Measurements from ENCODE around the gene NCAM1.

The NCAM1 gene

DNA sequence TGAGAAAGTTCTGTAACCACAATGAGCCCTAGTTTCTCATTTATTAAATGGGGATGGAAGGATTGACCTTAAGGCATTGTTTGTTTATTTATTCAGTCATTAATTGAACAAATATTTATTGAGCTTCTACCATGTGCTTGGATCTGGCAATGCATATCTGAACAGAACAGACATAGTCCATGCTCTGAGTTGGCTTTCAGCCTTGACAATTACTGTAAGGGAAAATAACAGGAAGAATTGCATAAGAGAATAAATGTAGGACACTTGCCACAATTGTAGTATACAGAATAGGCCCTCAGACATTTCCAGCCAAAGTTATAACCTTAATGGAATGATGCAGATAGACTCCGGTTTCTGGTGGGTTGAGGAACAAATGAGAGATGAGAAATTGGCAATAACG, 192.6 kb downstream of the NCAM1 start:
- no peak overlapping the region for H3K4me3 ChIP-seq (ENCODE audit: low read depth, low read length)
- TF ChIP-seq, protein P1, sequence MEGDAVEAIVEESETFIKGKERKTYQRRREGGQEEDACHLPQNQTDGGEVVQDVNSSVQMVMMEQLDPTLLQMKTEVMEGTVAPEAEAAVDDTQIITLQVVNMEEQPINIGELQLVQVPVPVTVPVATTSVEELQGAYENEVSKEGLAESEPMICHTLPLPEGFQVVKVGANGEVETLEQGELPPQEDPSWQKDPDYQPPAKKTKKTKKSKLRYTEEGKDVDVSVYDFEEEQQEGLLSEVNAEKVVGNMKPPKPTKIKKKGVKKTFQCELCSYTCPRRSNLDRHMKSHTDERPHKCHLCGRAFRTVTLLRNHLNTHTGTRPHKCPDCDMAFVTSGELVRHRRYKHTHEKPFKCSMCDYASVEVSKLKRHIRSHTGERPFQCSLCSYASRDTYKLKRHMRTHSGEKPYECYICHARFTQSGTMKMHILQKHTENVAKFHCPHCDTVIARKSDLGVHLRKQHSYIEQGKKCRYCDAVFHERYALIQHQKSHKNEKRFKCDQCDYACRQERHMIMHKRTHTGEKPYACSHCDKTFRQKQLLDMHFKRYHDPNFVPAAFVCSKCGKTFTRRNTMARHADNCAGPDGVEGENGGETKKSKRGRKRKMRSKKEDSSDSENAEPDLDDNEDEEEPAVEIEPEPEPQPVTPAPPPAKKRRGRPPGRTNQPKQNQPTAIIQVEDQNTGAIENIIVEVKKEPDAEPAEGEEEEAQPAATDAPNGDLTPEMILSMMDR (IDR thresholded peaks at IDR 0.05; ENCODE audit: low read depth, low read length) = no peak

DNA sequence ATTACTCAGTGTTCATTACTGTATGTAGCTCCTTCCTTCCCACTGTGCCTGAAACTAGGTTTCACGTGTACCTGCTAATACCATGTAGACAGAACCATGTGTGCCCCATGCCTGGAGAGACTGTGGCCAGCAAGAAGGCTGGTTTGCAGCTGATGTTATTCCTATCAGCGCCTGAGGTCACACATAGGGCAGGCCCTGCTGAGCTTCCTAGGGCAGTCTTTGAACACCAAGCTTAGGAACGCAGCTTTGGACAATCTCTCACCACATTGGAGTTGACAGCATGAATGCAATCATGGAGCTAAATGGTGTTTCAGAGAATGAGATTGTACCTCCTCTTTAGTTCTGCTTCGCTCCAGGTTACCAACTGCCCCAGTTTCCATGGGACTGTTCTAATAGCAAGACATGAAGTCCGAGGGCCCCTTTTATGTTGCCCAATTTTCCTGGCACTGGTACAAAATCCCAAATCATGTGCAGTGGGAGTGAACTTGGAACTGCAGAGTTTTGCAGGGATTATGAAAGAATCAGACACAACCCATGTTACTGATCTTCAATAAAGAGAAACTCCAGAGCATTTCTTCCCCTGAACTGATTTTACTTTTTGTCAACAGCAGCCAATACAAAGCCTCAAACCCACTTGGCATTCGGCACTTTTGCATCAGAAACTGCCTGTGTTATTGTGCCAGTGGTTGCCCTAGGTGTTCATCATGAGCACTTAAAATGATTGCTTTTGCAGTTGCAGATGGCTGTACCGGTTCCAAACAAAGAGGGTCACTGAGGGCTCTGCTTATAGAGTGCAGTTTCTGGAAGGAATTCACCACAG, 199.0 kb downstream of the NCAM1 start:
- H3K4me3 ChIP-seq (ENCODE audit: low read depth, low read length) = no peak overlapping the region
- TF ChIP-seq, protein P1 (IDR thresholded peaks at IDR 0.05; ENCODE audit: low read depth, low read length) = no peak

DNA sequence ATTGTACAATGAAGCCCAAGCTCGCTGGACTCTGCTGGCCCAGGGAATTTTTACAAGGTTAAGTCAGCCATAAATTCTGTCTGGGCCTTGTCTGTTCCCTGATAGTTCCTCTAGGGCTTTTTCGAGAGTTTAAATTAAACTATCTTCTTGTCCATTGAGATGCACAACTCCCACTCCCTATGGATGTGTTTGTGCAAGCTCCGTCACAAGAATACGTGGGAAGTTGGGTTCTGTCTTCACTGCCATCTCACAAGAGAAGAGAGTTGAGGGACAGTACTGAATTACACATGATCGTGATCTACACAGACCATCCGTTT, 199.5 kb downstream of the NCAM1 start:
- TF ChIP-seq, protein P1 (IDR thresholded peaks at IDR 0.05; ENCODE audit: low read depth, low read length) = no peak
- H3K4me3 ChIP-seq (ENCODE audit: low read depth, low read length) = no peak overlapping the region

DNA sequence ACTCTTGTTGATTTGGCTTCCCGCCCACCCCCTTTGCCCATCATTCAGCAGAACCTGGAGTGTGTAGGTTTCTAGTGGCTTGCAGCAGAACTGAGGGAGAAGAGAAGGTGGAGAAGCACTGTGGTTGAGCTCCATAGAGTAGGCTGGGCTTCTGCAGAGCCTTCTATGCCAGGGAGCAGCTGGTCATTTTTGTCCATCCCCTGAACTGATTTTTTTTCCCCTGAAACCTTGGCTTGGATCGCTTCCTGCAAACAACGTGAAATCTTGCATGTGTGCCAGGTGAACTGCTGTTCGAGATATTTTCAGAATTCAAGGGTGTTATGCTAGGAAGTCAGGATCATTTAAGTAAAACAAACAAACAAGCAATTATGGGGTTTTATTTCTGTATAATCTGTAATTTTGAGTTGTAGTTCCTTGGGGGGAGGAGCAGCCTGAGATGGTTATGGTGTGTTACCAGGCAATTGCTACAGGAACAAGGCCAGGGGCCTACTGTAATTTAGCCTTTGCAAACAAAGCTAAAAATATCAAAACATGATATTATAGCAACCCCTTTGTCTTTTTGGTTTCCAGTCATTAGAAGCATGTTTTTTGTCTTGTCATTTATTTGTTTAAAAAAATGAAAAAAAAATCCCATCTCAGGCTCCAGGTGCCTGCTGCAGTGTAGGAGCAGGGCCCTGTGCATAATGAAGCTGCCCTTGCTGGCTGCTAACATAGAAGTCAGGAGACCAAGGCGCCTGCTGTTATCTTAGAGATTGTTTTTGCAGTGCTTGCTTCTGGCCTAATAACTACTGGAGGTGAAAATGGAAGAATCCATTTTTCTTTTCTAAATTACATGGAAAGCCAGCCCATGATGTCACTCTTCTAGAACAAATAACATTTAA, 200.7 kb downstream of the NCAM1 start:
- no peak overlapping the region for H3K4me3 ChIP-seq (ENCODE audit: low read depth, low read length)
- TF ChIP-seq, protein P1 (IDR thresholded peaks at IDR 0.05; ENCODE audit: low read depth, low read length) = no peak

DNA sequence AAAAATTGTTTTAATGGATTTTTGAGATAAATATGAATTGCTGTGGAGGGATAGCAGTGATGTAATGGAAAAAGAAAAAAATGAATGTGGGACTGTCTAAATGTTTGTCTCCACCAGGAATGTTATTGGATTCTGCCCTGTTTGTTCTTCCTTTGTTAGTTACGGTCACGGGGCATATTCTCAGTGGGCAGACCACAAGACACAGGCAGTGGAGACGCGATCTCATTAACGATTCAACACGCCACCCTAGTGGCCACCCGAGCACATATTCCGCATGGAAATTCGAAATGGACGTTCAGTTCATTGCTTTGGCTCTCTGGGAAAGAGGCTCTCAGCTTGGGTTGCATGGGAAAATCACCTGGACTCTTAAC, 201.4 kb downstream of the NCAM1 start:
- TF ChIP-seq, protein P1 (IDR thresholded peaks at IDR 0.05; ENCODE audit: low read depth, low read length) = no peak
- H3K4me3 ChIP-seq (ENCODE audit: low read depth, low read length) = no peak overlapping the region

DNA sequence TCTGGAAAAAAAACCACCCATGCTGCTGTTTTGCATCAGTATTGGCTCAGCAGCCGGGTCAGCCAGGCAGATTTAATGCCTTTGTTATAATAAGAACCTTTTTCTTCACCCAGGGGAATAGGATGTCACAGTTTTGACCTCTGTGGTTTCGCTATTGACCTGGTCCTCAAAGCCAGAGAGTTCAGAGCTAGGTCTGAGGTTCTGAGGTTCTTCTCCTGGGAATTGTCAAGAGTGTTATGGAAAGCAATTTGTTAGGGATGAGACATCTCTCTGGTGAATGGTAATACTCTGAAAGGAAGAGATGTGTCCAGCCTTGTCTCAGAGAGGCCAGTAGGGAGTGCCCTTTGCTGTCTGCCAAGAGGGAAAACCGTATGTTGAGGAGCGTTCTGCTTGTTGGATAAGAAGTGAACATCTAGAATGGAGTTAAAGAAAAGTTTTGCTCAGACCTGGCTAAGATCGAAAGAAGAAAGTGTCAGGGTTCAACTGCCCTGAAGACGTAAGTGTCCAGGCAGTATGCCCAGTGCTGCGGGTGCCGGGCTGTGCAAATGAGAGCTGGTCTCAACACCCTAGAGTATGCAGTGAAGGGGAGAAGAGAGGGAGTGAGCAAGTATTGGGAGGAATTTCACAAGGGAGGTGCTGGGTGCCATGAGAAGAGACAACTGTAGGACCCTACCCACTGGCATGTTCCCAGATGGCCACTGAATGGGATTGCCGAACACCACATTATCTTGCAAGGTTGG, 202.2 kb downstream of the NCAM1 start:
- no peak overlapping the region for H3K4me3 ChIP-seq (ENCODE audit: low read depth, low read length)
- TF ChIP-seq, protein P1 (IDR thresholded peaks at IDR 0.05; ENCODE audit: low read depth, low read length) = no peak

Data from WI38 (cell line).